ENCODE data around the gene ZNRF3.
"Not testable (repeated sequence)": the region's sequence is repeated elsewhere in the genome, so short reads cannot be mapped to it uniquely, and the experiment has no call there.

Gene ZNRF3

GRCh38 chr22:29070490-29070889 is 187.1 kb downstream of the ZNRF3 start:
- DNase-seq (ENCODE audit: low spot score) = no peak

- DNase-seq (ENCODE audit: low spot score) = no peak
Observed at GRCh38 chr22:29071261-29072045, 188.1 kb downstream of the ZNRF3 start.

- DNase-seq (ENCODE audit: low spot score) = peak; percentile 84
Observed at GRCh38 chr22:29072193-29072978, 189.0 kb downstream of the ZNRF3 start.

GRCh38 chr22:29072979-29073617 is 189.7 kb downstream of the ZNRF3 start, which contains the start of gene KREMEN1:
Gene KREMEN1, plus strand, starts transcription at chr22:29073035. Its CDS starts 96 bp downstream, at chr22:29073131.
- no peak for DNase-seq (ENCODE audit: low spot score)

GRCh38 chr22:29073618-29074275 is 190.4 kb downstream of the ZNRF3 start:
- no peak for DNase-seq (ENCODE audit: low spot score)

GRCh38 chr22:29074276-29074772 is 191.0 kb downstream of the ZNRF3 start:
- DNase-seq (ENCODE audit: low spot score) = no peak

- no peak for DNase-seq (ENCODE audit: low spot score)
Observed at GRCh38 chr22:29078036-29078868, 194.9 kb downstream of the ZNRF3 start.

- no peak for DNase-seq (ENCODE audit: low spot score)
Observed at GRCh38 chr22:29078869-29079207, 195.5 kb downstream of the ZNRF3 start.

GRCh38 chr22:29079218-29079901 is 196.0 kb downstream of the ZNRF3 start:
- no peak for DNase-seq (ENCODE audit: low spot score)

- DNase-seq (ENCODE audit: low spot score) = no peak
Observed at GRCh38 chr22:29080106-29080975, 197.0 kb downstream of the ZNRF3 start.

- DNase-seq (ENCODE audit: low spot score) = no peak
Observed at GRCh38 chr22:29081517-29082236, 198.3 kb downstream of the ZNRF3 start.

GRCh38 chr22:29082826-29083545 is 199.6 kb downstream of the ZNRF3 start:
- DNase-seq (ENCODE audit: low spot score) = no peak

- DNase-seq (ENCODE audit: low spot score) = not testable (repeated sequence)
Observed at GRCh38 chr22:29083576-29083932, 200.2 kb downstream of the ZNRF3 start.

GRCh38 chr22:29083933-29084591 is 200.7 kb downstream of the ZNRF3 start:
- DNase-seq (ENCODE audit: low spot score) = no peak

GRCh38 chr22:29087012-29087411 is 203.6 kb downstream of the ZNRF3 start:
- DNase-seq (ENCODE audit: low spot score) = no peak

- no peak for DNase-seq (ENCODE audit: low spot score)
Observed at GRCh38 chr22:29088809-29089208, 205.4 kb downstream of the ZNRF3 start.

GRCh38 chr22:29089507-29089906 is 206.1 kb downstream of the ZNRF3 start:
- DNase-seq (ENCODE audit: low spot score) = no peak

GRCh38 chr22:29090039-29090438 is 206.7 kb downstream of the ZNRF3 start:
- no peak for DNase-seq (ENCODE audit: low spot score)
